Left colon (tissue), 2 donors: ENCODE results near the gene OSBPL10. TPM values are rescaled to one million over a fixed set of nuclear protein-coding genes. Genes with fewer than 3 reads are reported as not detected.

Experiments
- ATAC-seq: fragments of 200-7000 bp; cut with Tn5 transposase; one replicate; pipeline ENCODE4 v1.9.1; 2020; ENCODE audit warnings: mild to moderate bottlenecking, moderate library complexity
- DNase-seq, 2 donors: peaks; one replicate each; pipeline ENCODE4 v3.0.0-alpha.2; 2020
- intact Hi-C, 2 donors: fragments of 100-400 bp; cut with DNase I in 1 of 2; cut with micrococcal nuclease in 1 of 2; formaldehyde crosslinking; loops; one replicate each; pipeline versions ENCODE4 v1.11.2 to v1.14.0; 2022; cut with DNase I, micrococcal nuclease
- total RNA-seq, 2 donors: library from RNA; stranded (reverse); fragmentation: NEBNext Ultra II Directional; extraction: Animal tissue kit (Norgen Biotek cat#: 25700); gene quantifications; one replicate each; pipeline ENCODE4 v1.2.1, GENCODE V29; 2021
- donor health status: DM: no; HTN: no; CAD: no.
- donor health status: DM: yes; HTN: yes; CAD: no.

Gene OSBPL10
- total RNA-seq, 2 donors from 2014 or later = 16.2 to 19.6 TPM

DNA sequence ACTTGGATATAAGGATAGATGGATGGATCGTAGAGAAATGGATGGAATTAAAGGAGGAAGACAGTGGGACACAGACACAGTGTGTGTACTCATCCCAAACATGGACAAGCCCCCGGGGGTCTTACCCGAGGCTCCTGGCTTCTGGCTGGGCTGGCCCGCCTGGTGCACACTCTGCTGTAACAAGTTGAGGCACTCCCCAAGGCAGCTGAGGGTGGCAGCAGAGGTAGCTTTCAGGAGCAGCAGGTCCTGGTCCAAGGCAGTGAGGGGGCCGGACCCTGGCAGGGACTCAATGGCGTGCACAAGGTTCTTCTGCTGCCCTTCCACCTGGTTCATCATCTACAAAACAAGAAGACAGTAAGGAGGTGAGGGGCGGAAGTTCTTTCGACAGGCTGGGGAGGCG lies 233.3 kb downstream of the OSBPL10 start:
- DNase-seq (no peak), ATAC-seq (no peak)
- intact Hi-C loops = no loop called here

DNA sequence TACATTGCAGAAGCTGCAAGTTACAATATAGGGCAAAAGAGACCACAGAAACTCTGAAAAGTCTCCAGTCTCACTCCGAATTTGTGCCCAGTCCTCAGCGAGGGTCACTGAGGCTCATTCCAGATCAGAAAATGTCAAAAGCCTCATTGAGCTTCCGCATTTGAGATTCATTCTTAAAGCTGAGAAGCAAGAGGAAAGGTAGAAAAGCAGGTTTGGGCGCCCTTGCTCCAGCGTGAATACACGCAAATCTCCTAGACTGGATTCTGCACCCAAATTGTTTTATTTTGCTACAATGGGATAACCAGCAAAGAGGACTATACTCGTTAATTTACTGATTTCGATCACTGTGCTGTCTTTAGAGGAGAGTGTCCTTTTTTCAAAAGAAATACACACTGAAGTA lies 236.1 kb downstream of the OSBPL10 start:
- ATAC-seq = no peak
- DNase-seq = no peak
- intact Hi-C loops = no loop called here

DNA sequence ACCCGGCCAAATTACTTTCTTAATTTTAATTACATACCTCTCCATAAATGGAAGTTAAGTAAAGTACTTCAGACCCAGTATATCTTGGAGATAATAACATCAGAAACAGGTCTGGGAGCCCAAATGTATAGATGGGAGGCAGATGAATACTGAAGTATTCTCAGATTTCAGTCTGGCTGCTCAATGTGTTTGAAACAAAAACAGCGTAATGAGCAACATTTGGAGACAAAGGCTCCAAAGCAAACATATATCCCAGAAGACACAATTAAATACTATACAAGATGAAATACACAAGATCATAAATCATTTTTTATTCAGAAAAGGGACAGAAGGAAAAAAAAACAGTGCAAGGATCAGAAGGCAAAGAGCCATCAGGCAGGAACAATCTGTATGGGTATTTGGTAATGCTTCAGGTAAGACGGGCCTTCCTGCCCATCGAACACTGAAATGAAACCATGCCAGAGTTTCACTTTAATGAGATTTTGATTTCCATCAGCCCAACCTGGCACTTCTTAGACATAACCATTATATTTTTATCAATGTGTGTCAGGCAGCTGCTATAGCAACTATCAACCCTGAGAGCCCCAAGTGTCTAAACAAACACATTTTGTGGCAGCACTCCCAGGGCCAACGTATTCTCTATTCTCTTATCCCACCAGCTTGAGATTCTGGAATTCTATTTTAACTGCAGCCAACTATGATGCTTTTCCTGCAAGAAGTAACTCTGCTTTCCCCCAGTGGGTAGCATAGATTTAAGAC lies 237.6 kb downstream of the OSBPL10 start:
- intact Hi-C loops = no loop called here
- ATAC-seq (no peak), DNase-seq (no peak)

DNA sequence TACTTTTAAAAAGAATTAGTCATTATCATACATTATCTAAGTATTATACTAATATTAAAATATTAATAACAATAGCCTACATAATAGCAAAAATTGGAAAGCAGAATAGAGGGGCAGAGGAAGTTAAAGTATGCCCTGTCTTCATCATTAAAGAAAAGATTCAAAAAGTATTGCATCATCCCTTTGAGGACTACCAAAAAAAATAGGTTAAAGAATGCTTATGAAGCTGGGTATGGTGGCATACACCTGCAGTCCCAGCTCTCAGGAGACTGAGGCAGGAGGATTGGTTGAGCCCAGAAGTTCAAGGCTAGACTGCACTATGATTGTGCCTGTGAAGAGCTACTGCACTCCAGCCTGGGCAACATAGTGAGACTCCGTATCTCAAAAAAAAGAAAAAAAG lies 240.7 kb downstream of the OSBPL10 start:
- intact Hi-C loops = no loop called here
- ATAC-seq = no peak
- DNase-seq = no peak

DNA sequence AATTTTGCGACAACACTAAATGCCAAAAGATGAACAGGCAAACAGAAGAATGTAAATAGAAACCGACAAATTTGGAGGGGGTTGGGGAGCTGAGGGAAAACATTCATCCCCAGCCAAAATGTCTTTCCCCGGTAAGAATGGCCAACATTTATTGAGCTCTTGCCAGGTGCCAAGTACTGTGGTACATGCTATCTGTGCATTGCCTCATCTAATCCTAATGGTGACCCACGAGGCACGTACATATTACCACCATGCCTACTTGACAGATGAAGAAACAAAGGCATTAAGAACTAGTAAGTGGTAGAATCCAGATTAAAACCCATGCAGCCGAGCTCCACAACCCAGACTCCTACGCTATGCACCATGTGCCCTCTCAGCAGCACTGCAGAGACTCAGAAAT lies 242.7 kb downstream of the OSBPL10 start:
- intact Hi-C loops = no loop called here
- DNase-seq (no peak), ATAC-seq (no peak)

DNA sequence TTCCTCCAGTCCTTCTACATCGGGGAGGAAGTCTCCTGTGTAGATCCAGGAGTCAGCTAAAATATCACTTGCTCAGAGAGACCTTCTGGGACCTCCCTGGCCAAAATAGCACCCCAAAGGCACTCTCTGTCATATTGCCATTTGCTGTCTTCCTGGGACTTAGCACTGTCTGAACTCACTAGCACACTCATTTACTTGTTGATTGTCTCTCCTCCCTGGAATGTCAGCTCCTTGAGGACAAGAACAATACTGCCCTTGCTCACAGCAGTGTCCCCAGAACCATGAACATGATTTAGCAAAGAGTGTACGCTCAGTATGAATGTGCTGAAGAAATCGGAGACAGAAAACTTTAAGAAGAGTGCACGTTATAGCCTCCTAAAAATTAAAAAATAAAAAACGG lies 245.4 kb downstream of the OSBPL10 start:
- DNase-seq (no peak), ATAC-seq (no peak)
- intact Hi-C loops = no loop called here

DNA sequence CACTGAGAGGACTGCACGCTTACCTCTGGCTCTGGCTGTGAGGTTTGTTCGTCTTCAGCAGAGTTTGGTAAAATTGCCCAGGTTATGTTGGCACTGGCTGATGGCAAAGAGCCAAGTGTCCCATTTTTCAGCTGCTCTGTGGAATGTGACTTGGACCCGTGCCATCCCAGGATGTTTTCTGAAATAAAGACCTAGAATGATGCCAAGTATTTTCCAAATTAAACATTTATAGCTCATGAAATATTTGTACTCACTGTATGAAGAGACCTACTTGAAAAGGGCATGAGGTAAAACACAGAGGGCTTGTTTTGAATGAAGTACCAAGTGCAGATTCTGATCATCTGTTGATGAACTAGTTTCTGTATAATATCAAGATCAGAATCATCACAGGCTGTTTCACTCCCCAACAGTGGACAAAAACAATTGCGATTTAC lies 247.8 kb downstream of the OSBPL10 start:
- no peak for DNase-seq
- no peak for ATAC-seq
- intact Hi-C loops = no loop called here

DNA sequence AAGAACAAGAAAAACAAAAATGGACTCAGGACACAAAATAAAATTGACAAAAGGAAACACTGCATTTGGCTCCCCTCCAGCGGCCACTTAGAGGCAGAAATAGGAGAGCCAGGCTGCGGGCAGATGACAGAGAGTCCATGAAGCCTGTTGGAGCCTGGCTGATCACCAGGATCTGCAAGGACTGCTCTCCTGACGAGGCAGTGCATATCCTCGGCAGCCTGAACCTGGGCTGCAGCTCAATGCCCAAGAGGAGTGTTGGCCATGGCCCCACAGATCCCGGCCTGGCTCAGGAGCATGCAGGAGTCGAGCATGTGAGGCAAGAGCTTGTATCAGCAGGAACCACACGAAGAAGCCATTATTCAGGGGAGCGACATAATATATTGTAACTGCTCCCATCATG lies 248.5 kb downstream of the OSBPL10 start:
- no peak for DNase-seq
- intact Hi-C loops = no loop called here
- ATAC-seq = no peak

DNA sequence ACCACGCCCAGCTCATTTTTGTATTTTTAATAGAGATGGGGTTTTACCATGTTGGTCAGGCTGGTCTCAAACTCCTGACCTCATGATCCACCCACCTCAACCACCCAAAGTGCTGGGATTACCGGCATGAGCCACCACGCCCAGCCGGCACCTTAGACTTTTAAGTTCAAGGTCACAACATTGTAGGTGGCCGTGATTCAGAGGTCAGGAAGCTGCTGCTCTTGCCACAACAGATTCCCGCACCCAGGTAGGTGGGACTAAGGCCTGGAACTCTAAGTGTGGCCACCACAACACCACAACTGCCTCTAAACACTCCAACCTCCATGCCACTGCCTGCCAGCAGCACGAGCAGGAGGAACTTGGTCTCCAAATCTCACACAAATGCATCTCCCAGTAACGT lies 251.5 kb downstream of the OSBPL10 start:
- DNase-seq = no peak
- ATAC-seq = no peak
- intact Hi-C loops = no loop called here

DNA sequence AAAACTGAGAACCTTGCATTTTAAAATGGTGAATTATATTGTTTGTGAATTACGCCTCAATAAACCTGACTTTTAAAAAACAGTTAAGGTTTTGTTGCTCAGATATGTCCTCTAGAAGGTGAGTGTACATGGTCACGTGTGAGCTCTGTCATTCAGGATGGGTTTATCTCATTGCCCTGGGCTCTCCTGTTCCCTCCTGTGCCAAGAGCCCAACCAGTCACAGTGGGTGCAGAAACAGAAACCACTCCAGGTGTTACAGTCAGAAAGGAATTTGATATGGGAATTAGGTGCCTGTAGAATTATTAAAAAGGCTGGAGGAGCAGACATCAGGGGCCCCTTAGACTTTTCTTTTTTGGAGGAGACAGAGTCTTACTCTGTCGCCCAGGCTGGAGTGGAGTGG lies 252.0 kb downstream of the OSBPL10 start:
- no peak for ATAC-seq
- no peak for DNase-seq
- intact Hi-C loops = no loop called here

DNA sequence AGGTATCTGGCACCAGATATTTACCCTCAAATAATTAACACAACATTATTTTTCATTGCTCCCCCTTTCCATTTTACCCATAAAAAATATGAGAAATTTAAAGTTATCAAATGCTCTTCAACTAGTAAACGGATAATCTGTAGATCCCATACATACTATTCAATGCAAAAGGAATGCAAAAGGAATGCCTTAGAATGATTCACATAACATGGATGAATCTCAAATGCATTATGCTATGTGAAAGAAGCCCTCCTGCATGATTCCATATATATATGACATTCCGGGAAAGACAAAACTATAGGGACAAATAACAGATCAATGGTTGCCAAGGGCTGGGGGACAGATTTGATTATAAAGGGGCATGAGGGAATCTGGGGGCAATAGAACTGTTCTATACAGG lies 252.7 kb downstream of the OSBPL10 start:
- DNase-seq (no peak), ATAC-seq (no peak)
- intact Hi-C loops = no loop called here

DNA sequence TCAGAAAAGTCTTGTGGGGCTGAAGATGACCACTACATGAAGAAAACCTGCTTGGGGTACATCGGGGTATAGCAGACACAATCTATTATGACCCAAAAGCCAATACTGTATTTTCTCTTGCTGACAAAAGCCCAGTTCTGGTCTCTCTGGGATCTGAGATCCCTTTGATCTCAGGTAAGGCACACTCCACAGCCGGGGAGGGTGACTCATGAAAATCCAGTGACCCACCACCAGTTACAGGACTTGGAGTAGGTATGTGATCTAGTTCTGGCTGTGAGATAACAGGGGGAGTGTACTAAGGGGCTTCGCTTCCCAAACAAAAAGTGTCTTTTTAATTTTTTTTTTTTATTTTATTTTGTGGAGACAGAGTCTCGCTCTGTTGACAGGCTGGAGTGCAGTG lies 255.1 kb downstream of the OSBPL10 start:
- intact Hi-C loops = no loop called here
- ATAC-seq (no peak), DNase-seq (no peak)

DNA sequence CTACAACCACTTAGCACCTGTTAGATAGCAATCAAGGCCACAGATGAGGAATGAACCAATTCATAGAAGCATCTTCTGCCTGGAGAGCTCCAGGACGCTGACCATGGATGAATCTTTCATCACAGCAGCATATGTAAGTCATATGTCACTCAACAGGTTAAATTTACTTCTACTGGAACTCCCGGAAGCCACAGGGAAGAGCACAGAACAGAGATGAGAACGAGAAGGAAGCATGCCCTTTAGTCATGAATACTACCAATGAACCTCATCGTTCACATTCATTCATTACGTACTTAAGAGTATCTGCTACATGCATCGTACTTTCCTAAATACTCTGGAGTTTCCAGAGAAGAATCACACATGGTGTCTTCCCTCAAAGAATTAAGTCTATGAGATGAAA lies 255.5 kb downstream of the OSBPL10 start:
- no peak for ATAC-seq
- intact Hi-C loops = no loop called here

DNA sequence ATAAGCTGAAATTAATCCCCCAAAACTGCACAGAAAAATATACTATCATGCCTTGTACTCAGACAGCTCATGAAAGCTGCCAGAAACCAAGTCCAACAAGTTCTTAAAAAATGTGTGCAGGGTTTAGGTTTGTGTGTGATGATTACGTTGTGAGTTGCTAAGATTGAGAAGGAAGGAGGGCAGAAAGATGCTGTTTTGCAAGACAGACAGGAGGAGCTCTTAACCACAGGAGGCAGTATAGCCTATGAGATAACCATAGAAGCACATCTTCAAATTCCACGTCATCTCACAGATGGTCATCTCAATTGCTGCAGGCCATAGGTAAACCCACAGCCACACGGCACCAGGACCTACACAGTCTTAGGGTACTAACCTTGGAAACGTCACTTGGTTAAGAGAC lies 256.4 kb downstream of the OSBPL10 start:
- DNase-seq (no peak), ATAC-seq (no peak)
- intact Hi-C loops = no loop called here

More for the DNA sequence above, 255.5 kb downstream of the OSBPL10 start:
- no peak for DNase-seq

DNA sequence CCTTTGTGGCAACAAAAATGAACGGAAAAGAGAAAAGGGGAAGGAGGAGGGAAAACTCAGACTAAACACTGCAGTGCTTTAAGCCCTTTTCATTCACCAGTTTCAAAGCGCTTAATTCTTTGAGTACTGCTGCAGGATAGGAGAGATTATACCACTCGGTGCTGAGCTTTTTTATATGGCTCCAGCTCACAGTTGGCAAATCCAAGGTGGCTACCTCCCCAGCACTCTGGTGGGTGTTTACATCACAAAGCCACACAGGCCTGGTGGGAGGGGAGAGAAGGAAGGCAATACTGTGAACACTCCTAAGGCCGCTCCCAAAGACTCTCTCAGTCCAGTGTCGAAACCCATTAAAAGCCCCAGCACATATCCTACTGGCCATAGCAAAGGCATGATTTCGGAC lies 256.9 kb downstream of the OSBPL10 start:
- intact Hi-C loops = no loop called here
- ATAC-seq (no peak), DNase-seq (no peak)

DNA sequence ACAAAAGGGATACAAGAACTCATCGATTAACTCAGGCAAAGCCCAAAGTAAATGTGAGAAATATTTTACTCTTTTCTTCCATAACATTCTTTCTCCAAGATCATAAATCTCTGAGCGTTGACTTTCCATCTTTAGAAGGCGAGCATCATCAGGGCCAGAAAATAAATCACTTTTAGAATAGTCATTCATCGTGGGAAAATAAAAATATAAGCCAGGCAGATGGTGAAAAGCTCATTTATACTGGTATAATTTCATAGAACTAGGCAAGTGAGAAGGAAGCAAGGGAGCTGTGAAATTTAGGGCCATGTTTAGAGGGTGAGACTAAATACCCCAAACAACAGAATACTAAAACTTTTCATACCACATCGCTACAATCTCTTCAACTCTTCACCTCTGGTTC lies 257.4 kb downstream of the OSBPL10 start:
- ATAC-seq (no peak), DNase-seq (no peak)
- intact Hi-C loops = no loop called here

DNA sequence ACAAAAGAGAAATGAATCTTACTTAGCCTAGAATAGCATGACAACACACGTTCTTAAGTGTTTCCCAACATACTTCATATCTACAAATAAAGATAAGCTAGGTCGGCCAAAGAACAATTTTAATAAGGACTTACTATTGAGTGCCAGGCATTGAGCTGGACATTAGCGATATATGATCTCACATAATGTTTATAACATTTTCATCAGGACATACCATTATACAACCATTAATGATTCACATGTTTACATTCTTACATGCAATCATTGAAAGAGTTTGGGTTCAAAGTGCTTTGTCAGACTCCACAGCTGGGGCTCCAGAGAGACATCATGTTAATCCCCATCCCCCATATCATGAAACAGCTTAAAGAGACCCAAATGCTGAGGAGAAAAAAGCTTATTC lies 259.4 kb downstream of the OSBPL10 start:
- intact Hi-C loops = no loop called here
- DNase-seq (no peak), ATAC-seq (no peak)

DNA sequence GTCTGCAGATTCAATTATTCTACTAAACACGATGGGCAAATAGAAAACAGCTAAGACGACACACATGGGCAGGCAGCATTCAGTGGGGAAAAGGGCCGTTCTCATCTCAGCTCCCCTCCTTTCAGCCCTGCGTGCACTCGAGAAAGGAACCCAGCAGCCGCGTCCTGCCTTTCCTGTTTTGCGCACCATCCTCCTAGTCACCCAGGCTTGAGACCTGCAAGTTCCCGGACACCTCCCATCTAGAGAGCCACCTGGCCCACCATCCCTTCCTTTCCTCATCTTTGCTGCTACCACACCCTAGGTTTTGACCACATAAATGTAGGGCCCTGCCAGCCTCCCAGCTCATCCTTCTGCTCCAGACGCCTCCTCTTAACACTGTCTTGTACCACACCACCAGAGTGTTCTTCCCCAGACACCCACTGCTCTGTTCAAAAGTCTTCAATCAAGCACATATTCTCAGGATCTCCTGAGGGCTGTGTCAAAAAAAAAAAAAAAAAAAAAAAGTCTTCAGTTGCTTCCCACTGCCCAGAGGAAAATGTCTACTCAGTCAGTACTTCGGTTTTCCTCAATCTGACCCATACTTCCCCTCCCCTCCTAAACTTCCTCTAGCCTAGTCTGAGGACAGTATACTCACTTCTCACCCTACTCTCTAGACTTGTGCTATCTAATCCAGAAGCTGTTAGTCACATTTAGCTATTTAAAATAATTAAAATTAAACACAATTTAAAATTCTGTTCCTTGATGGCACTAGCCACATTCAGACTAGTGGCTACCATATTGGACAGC lies 266.4 kb downstream of the OSBPL10 start:
- no peak for DNase-seq
- intact Hi-C loops = no loop called here
- no peak for ATAC-seq

DNA sequence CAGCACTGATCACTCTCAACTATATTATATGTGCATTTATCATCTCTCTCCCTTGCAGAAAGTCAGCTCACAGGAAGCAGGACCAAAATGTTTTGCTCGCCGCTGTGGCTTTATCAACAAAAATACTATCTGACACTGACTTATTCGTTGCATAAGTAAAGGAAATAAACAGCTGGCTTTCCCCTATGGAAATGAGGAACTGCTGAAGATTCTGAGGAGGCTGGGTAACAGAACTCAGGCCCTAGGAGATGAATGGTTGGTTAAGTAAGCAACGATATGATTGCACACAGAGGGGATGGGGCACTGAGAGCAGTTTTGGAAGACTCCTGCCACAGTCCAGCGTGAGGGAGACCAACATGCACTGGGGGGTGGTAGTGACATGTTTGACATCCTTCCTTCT lies 267.2 kb downstream of the OSBPL10 start:
- intact Hi-C loops = no loop called here
- no peak for DNase-seq
- ATAC-seq = no peak

DNA sequence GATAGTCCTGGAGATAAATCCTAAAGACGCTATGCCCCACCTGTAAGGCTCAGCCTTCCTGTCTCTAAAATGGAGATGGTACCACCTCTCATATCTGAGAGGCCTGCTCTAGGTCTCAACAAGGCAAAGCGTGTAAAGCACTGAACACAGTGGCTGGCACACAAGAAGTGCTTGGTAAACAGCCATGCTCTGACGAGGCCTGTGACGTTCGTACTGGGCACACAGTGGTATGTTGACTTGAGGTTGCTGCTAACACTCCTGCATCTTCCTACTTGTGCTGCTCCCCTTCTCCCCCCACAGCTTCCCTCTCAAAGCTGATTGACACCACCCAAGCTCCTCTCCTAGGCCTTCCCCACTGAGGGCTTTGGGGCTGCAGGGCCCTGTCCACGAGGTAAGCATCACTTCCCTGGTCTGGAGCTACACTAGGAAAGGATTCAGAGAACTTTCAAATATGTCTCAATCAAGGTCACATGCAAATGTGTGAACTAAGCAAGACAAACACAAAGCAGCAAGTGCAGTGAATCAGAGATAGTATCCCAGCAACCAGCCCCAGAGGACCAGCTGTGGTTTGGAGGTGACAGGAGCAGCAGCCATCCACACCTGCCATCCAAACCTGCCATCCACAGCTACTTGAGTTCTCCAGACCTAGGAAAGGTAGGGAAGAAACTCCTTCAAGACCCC lies 270.8 kb downstream of the OSBPL10 start:
- intact Hi-C loops = no loop called here
- no peak for DNase-seq
- ATAC-seq = no peak
